HAP-1 (cell line): ENCODE results near the gene TAF4.
"Not testable (repeated sequence)": the region's sequence is repeated elsewhere in the genome, so short reads cannot be mapped to it uniquely, and the experiment has no call there.

Experiments
- DNase-seq, 2 experiments: peaks; one replicate each; pipeline ENCODE4 v3.0.0-alpha.2; 2016 to 2020; ENCODE audit warnings: low spot score in 2 of 2
- H3K27me3 ChIP-seq: fragments of 250-450 bp; sonication (Bioruptor Pico); 2 replicates; pipeline ENCODE4 v1.5.1; 2020; ENCODE audit warnings: low read depth, mild to moderate bottlenecking, moderate library complexity
- H3K36me3 ChIP-seq: fragments of 250-450 bp; sonication (Bioruptor Pico); replicated peaks from 2 replicates; pipeline ENCODE4 v1.5.1; 2020; ENCODE audit warnings: mild to moderate bottlenecking
- H3K4me1 ChIP-seq: fragments of 250-450 bp; sonication (Bioruptor Pico); 2 replicates; pipeline ENCODE4 v1.5.1; 2020; ENCODE audit warnings: mild to moderate bottlenecking
- H3K4me3 ChIP-seq: fragments of 250-450 bp; sonication (Bioruptor Pico); 2 replicates; pipeline ENCODE4 v1.5.1; 2020; ENCODE audit warnings: mild to moderate bottlenecking, moderate library complexity
- H3K9me3 ChIP-seq: fragments of 250-450 bp; sonication (Bioruptor Pico); 2 replicates; pipeline ENCODE4 v1.5.1; 2020; ENCODE audit warnings: mild to moderate bottlenecking, moderate library complexity
- in situ Hi-C: fragments of 300-500 bp; cut with MboI; formaldehyde crosslinking; loops from 3 replicates; pipeline ENCODE4 v1.14.3; 2020; ENCODE audit warnings: low sequenced_read_pairs, inconsistent platforms, mixed read lengths

The TAF4 gene

GRCh38 chr20:62088258-62089127, 22.8 kb upstream of the TAF4 start:
- Histone ChIP-seq H3K27me3 (no peaks in the 10 kb centered on the region), H3K4me1 (no peaks in the 10 kb centered on the region), H3K36me3 (no peaks in the 10 kb centered on the region), H3K9me3 (no peaks in the 10 kb centered on the region), H3K4me3 (no peak overlapping the region)
- DNase-seq = no peak
- in situ Hi-C loops = no loop called here

- in situ Hi-C loops = no loop called here
- no peaks in the 10 kb centered on the region for H3K36me3 ChIP-seq
- no peaks in the 10 kb centered on the region for H3K27me3 ChIP-seq
- H3K4me3 ChIP-seq = no peak overlapping the region
- DNase-seq = no peak
- no peaks in the 10 kb centered on the region for H3K4me1 ChIP-seq
- H3K9me3 ChIP-seq = no peaks in the 10 kb centered on the region
These were observed 22.0 kb upstream of the TAF4 start for GRCh38 chr20:62087632-62088031.

GRCh38 chr20:62087227-62087626, 21.5 kb upstream of the TAF4 start:
- no peak for DNase-seq
- in situ Hi-C loops = no loop called here
- Histone ChIP-seq H3K36me3 (no peaks in the 10 kb centered on the region), H3K27me3 (no peaks in the 10 kb centered on the region), H3K4me3 (no peak overlapping the region), H3K4me1 (no peaks in the 10 kb centered on the region), H3K9me3 (no peaks in the 10 kb centered on the region)

GRCh38 chr20:62085206-62085605, 19.5 kb upstream of the TAF4 start:
- no peaks in the 10 kb centered on the region for H3K36me3 ChIP-seq
- H3K4me3 ChIP-seq = no peak overlapping the region
- H3K4me1 ChIP-seq = no peaks in the 10 kb centered on the region
- H3K9me3 ChIP-seq = no peaks in the 10 kb centered on the region
- in situ Hi-C loops = no loop called here
- DNase-seq = no peak
- H3K27me3 ChIP-seq = no peaks in the 10 kb centered on the region

- H3K36me3 ChIP-seq, H3K27me3 ChIP-seq, DNase-seq, in situ Hi-C loops, H3K4me1 ChIP-seq, H3K4me3 ChIP-seq, H3K9me3 ChIP-seq: not testable (repeated sequence)
These were observed 18.5 kb upstream of the TAF4 start for GRCh38 chr20:62084224-62084623.

GRCh38 chr20:62083312-62083711, 17.6 kb upstream of the TAF4 start:
- no peaks in the 10 kb centered on the region for H3K4me1 ChIP-seq
- no peaks in the 10 kb centered on the region for H3K36me3 ChIP-seq
- no peak overlapping the region for H3K4me3 ChIP-seq
- no peaks in the 10 kb centered on the region for H3K9me3 ChIP-seq
- DNase-seq = no peak
- H3K27me3 ChIP-seq = no peaks in the 10 kb centered on the region
- in situ Hi-C loops = no loop called here

GRCh38 chr20:62080249-62080990, 14.7 kb upstream of the TAF4 start:
- no peak for DNase-seq
- in situ Hi-C loops = no loop called here
- Histone ChIP-seq H3K4me3 (no peak overlapping the region), H3K9me3 (peaks cover 13% of the 10 kb centered on the region), H3K27me3 (no peaks in the 10 kb centered on the region), H3K4me1 (no peaks in the 10 kb centered on the region), H3K36me3 (no peaks in the 10 kb centered on the region)

GRCh38 chr20:62079166-62079565, 13.5 kb upstream of the TAF4 start:
- no peak for DNase-seq
- Histone ChIP-seq H3K4me1 (no peaks in the 10 kb centered on the region), H3K36me3 (no peaks in the 10 kb centered on the region), H3K9me3 (peaks cover 18% of the 10 kb centered on the region), H3K27me3 (no peaks in the 10 kb centered on the region), H3K4me3 (no peak overlapping the region)
- in situ Hi-C loops = no loop called here

GRCh38 chr20:62073323-62073722, 7.6 kb upstream of the TAF4 start:
- Histone ChIP-seq H3K4me1 (no peaks in the 10 kb centered on the region), H3K4me3 (no peak overlapping the region), H3K9me3 (peaks cover 21% of the 10 kb centered on the region), H3K36me3 (no peaks in the 10 kb centered on the region), H3K27me3 (no peaks in the 10 kb centered on the region)
- in situ Hi-C loops = no loop called here
- no peak for DNase-seq

GRCh38 chr20:62071669-62072430, 6.2 kb upstream of the TAF4 start:
- in situ Hi-C loops, H3K4me3 ChIP-seq, DNase-seq, H3K27me3 ChIP-seq, H3K36me3 ChIP-seq, H3K4me1 ChIP-seq: not testable (repeated sequence)
- H3K9me3 ChIP-seq = peaks cover 19% of the 10 kb centered on the region

GRCh38 chr20:62069741-62070216, 4.1 kb upstream of the TAF4 start:
- no peak for DNase-seq
- Histone ChIP-seq H3K4me3 (no peak overlapping the region), H3K27me3 (no peaks in the 10 kb centered on the region), H3K36me3 (no peaks in the 10 kb centered on the region), H3K9me3 (peaks cover 4% of the 10 kb centered on the region; the same call in 1 of the 2 replicates), H3K4me1 (peaks cover 6% of the 10 kb centered on the region; the same call in 1 of the 2 replicates)
- in situ Hi-C loops = no loop called here

- peaks cover 3% of the 10 kb centered on the region; the same call in 1 of the 2 replicates for H3K9me3 ChIP-seq
- DNase-seq = no peak
- in situ Hi-C loops = no loop called here
- peaks cover 6% of the 10 kb centered on the region; the same call in 1 of the 2 replicates for H3K4me1 ChIP-seq
- H3K4me3 ChIP-seq = no peak overlapping the region
- H3K27me3 ChIP-seq = no peaks in the 10 kb centered on the region
- peaks cover 2% of the 10 kb centered on the region; the same call in 1 of the 2 replicates for H3K36me3 ChIP-seq
These were observed 3.3 kb upstream of the TAF4 start for GRCh38 chr20:62068997-62069396.

- Histone ChIP-seq H3K4me3 (no peak overlapping the region), H3K4me1 (peaks cover 9% of the 10 kb centered on the region), H3K27me3 (no peaks in the 10 kb centered on the region), H3K36me3 (peaks cover 8% of the 10 kb centered on the region), H3K9me3 (no peaks in the 10 kb centered on the region; the same call in 1 of the 2 replicates)
- DNase-seq = no peak
- in situ Hi-C loops = no loop called here
These were observed 2.0 kb upstream of the TAF4 start for GRCh38 chr20:62067547-62068260.
